ENCODE data around the gene MYT1. TPM values are rescaled to one million over a fixed set of nuclear protein-coding genes. Genes with fewer than 3 reads are reported as not detected.

MYT1 gene
- total RNA-seq, 2 donors from 2014 or later = 0.27 to 0.74 TPM

DNA sequence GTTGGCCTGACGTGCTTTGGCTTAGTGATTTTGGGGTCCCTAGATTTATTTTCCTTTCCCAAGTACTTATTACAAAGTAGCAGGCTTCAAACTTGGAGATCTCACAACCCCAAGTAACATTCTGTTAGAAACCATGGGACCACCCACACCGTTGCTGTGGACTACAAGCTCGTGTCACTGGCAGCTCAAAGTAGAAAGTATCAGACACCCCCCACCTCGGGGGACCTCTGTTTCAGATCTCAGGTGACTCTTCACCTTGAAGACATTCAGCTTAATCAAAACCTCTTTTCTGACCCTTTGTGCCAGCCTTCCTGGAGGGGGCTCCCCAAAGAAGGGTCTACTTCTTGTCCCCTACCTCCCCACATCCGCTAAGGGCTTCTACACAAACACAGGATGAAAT lies 15.7 kb upstream of the MYT1 start:
- TF ChIP-seq CTCF (IDR thresholded peaks at IDR 0.05) (no peak), POLR2AphosphoS5 (IDR thresholded peaks at IDR 0.05) (no peak)
- H3K4me3 ChIP-seq = no peak overlapping the region
- H3K9me3 ChIP-seq = no peaks in the 10 kb centered on the region
- intact Hi-C loops (cut with DNase I) = no loop called here
- no peaks in the 10 kb centered on the region for H3K36me3 ChIP-seq
- no peak overlapping the region for H3K27ac ChIP-seq
- WGBS = 78% methylated on average over 5 of the region's 5 CpGs
- no peaks in the 10 kb centered on the region for H3K4me1 ChIP-seq (replicated peaks)
- H3K27me3 ChIP-seq (replicated peaks; ENCODE audit: insufficient read depth) = no peaks in the 10 kb centered on the region
- DNase-seq (ENCODE audit: low spot score) = no peak

GRCh38 chr20:64149141-64149540 lies 15.1 kb upstream of the MYT1 start:
- H3K27ac ChIP-seq = no peak overlapping the region
- H3K36me3 ChIP-seq = no peaks in the 10 kb centered on the region
- no peaks in the 10 kb centered on the region for H3K27me3 ChIP-seq (replicated peaks; ENCODE audit: insufficient read depth)
- H3K4me1 ChIP-seq (replicated peaks) = no peaks in the 10 kb centered on the region
- no peak for TF ChIP-seq POLR2AphosphoS5 (IDR thresholded peaks at IDR 0.05)
- intact Hi-C loops (cut with DNase I) = no loop called here
- WGBS = 93% methylated on average over 7 of the region's 7 CpGs
- H3K4me3 ChIP-seq = no peak overlapping the region
- H3K9me3 ChIP-seq = no peaks in the 10 kb centered on the region
- no peak for DNase-seq (ENCODE audit: low spot score)

DNA sequence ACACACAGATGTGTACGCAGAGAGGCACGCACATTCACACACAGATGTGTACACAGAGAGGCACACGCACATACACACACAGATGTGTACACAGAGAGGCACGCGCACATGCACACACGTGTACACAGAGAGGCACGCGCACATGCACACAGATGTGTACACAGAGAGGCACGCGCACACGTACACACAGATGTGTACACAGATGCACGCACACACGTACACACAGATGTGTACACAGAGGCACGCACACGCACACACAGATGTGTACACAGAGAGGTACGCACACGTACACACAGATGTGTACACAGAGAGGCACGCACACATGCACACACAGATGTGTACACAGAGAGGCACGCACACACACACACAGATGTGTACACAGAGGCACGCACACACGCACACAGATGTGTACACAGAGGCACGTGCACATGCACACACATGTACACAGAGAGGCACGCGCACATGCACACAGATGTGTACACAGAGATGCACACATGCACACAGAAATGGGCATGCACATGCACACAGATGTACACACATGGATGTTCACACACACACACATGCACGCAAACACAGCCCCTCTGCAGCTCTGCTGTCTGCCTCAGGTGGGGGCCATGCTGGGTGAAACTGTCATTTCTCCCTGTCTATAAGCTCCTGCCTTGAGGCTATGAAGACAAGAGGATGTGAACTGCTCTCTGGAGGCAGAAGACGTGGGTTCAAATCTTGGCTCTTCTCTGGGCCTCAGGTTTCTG lies 14.3 kb upstream of the MYT1 start:
- DNase-seq (ENCODE audit: low spot score) = no peak
- 91% methylated on average over 26 of the region's 26 CpGs for WGBS

DNA sequence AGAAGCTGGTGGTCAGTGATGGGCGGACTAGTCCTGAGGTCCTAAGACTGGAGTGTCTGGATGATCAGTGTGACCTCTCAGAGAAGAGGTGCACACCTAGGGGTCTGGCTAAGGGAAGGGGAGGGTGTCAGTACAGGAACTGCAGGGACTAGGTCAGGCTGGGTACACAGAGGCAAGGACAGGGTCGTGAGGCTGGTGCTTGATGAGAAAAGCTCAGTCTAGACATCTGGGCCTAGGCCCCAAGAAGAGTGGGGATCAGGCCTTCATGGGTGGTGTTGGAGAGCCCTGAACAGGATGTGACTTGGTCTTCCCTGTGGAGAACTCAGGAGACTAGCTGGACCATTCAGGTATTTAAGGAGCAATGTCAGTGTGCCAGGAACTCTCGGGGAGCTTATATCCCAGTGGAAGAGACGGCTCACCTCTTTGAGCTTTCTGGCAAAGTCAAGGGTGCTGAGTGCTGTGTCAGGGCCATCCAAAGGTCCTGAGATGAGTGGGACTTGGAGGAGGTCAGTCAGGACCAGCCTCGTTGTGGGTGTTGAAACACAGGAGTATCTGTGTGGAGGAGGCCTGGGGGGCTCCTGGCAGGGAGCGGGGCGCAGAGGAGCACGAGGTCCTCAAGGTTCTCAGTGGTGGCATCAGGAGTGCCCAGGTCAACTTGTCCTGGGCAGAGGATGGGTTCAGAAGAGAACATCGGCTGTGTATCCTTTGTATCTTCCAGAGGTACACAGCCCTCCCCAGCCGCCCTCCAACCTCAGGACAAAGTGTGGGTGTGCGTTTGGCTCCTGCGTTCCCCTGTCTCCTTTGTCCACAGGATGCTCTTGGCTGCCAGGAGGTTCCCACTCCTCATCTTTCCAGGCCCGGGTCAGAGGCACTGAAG lies 13.3 kb upstream of the MYT1 start:
- 79% methylated on average over 13 of the region's 13 CpGs for WGBS
- TF ChIP-seq POLR2A (IDR thresholded peaks at IDR 0.05) (no peak), CTCF (IDR thresholded peaks at IDR 0.05) (no peak), POLR2AphosphoS5 (IDR thresholded peaks at IDR 0.05) (no peak)
- Histone ChIP-seq H3K27ac (no peak overlapping the region), H3K4me1 (replicated peaks) (no peaks in the 10 kb centered on the region), H3K4me3 (no peak overlapping the region), H3K36me3 (no peaks in the 10 kb centered on the region), H3K9me3 (no peaks in the 10 kb centered on the region), H3K27me3 (replicated peaks; ENCODE audit: insufficient read depth) (no peaks in the 10 kb centered on the region)
- intact Hi-C loops (cut with DNase I) = no loop called here
- no peak for DNase-seq (ENCODE audit: low spot score)

More for the DNA sequence above, 14.3 kb upstream of the MYT1 start:
- Histone ChIP-seq H3K9me3 (no peaks in the 10 kb centered on the region), H3K27ac (no peak overlapping the region), H3K36me3 (no peaks in the 10 kb centered on the region), H3K27me3 (replicated peaks; ENCODE audit: insufficient read depth) (no peaks in the 10 kb centered on the region), H3K4me1 (replicated peaks) (no peaks in the 10 kb centered on the region), H3K4me3 (no peak overlapping the region)
- TF ChIP-seq POLR2AphosphoS5 (IDR thresholded peaks at IDR 0.05) (no peak), POLR2A (IDR thresholded peaks at IDR 0.05) (no peak), CTCF (IDR thresholded peaks at IDR 0.05) (no peak)
- intact Hi-C loops (cut with DNase I) = no loop called here

DNA sequence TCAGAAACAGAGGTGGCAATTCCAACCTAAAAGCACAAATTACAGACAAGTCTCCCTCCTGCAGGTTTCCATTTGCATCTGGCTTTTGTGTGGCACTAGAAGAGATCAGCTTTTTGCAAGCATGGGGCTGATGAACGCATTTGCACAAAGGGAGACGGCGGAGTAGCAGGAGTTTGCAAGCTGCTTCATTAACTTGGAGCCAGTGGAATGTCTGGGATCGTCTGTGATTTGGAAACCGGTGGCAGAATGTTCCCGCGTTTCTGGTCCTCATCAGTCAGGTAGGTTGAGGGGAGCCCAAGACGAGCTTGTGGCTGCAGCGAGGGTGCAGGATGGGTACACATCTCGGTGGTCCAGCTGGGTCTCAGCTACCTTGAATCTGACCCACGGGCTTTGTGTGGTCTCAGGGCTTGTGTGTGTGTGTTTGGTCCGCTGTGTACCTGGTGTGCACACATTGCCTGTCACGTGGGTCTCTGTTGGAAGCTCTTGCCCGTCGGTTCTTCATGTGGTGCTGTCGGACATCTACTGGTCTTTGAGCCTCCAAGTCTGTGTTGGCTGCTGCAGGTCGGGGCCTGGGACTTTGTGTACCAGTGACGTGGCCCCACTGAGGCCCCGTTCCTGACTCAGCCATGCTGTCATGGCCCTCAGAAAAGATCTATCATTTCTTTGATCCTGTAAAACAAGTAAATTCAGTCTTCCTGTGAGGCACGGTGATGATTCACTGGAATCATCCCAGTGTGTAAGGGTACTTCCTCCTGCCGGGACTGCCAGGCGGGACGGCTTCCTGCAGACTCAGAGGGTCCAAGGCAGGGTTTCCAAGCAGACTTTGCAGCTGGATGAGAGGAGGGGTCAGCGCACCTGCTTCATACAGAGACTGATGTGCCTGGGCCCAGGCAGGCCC lies 12.4 kb upstream of the MYT1 start:
- no peak overlapping the region for H3K4me3 ChIP-seq
- no peaks in the 10 kb centered on the region for H3K36me3 ChIP-seq
- H3K4me1 ChIP-seq (replicated peaks) = no peaks in the 10 kb centered on the region
- intact Hi-C loops (cut with DNase I) = no loop called here
- 65% methylated on average over 24 of the region's 24 CpGs for WGBS
- H3K27ac ChIP-seq = no peak overlapping the region
- H3K27me3 ChIP-seq (replicated peaks; ENCODE audit: insufficient read depth) = no peaks in the 10 kb centered on the region
- no peaks in the 10 kb centered on the region for H3K9me3 ChIP-seq
- TF ChIP-seq CTCF (IDR thresholded peaks at IDR 0.05) (no peak), POLR2AphosphoS5 (IDR thresholded peaks at IDR 0.05) (no peak), POLR2A (IDR thresholded peaks at IDR 0.05) (no peak)
- no peak for DNase-seq (ENCODE audit: low spot score)
